HG02870 (cell line): Measurements from ENCODE around the gene NATD1.

Experiments
- ATAC-seq: cut with Tn5 transposase; IDR thresholded peaks from one replicate; pipeline ENCODE4 v1.9.1; 2021; ENCODE audit warnings: mild to moderate bottlenecking, moderate library complexity; ENCODE audit not compliant: unreplicated experiment

The NATD1 gene

DNA sequence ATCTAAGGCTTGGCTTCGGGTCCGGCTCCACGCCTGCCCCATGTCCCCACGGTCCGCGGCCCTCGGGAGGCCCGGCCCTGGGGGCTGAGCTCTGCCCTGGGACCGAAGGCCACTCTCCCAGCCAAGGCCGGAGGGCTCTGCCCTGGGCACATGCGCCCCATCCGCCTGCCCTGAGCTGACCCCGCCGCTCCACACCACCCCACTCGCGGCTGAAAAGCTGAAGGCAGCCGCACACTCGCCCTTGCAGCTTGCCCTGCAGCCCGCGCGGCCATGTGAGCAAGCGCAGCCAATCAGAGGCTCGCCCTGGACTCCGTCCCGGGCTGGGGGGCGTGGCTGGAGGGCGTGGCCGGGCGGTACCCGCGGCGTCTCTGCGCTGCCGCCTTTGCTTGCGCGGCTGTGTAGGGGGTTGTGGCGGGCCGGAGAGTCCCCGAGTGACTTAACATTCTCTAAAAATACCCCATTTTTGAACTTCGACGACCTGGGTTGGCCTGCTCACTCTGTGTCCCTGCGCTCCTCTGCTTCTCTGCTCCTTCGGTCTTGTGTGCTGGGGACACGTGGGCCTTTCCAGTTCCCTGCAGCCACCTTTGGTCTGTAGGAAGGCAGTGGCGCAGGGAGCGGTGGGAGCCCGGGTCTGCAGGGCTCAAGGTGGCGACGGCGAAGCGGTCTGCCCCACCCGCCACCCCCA lies 22.5 kb upstream of the NATD1 start:
- peak; percentile 87 for ATAC-seq

- peak; percentile 9 for ATAC-seq
Observed at GRCh38 chr17:21275047-21275578, 21.9 kb upstream of the NATD1 start.

DNA sequence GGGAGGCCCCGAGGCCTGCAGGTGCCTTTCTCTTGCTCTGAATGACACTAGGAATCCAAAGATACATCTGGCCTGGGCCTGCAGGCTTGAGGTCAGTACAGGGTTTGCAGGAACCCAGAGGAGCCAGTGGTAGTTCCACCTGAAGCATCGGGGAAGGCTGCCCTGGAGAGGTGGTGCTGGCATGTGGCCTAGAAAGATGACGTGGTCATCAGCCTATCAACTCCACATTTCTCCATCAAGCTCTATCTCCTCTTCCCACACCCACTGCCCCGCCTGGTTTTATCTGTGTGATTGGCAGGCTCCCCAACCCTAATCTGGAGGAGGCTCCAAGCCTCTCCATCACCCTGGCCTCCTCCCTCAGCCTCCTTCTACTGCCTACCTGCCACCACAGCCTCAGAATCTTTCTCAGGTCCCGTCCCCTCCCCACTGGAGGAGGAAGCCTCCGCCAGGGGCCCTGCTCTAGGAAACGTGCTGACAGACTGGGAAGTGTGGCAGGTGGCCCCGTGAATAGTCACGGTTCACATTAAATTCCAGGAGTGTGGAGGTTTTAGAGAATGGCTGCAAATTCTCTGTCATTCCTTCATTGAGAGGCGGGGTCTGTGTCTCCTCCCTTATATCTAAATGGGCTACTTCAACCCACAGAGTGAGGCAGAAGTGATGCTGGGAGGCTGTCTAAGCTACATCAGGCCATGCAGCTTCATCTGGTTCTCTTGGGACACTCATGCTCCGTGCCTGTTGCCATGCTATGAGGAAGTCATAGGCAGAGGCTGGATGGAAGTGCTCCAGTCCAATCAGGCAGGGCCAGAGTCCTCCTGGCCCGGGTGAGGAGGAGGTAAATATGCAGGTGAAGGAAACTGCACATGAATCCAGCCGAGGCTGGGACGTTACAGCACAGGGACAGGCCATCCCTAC lies 19.9 kb upstream of the NATD1 start:
- no peak for ATAC-seq

GRCh38 chr17:21272250-21272649 lies 19.0 kb upstream of the NATD1 start:
- ATAC-seq = no peak

DNA sequence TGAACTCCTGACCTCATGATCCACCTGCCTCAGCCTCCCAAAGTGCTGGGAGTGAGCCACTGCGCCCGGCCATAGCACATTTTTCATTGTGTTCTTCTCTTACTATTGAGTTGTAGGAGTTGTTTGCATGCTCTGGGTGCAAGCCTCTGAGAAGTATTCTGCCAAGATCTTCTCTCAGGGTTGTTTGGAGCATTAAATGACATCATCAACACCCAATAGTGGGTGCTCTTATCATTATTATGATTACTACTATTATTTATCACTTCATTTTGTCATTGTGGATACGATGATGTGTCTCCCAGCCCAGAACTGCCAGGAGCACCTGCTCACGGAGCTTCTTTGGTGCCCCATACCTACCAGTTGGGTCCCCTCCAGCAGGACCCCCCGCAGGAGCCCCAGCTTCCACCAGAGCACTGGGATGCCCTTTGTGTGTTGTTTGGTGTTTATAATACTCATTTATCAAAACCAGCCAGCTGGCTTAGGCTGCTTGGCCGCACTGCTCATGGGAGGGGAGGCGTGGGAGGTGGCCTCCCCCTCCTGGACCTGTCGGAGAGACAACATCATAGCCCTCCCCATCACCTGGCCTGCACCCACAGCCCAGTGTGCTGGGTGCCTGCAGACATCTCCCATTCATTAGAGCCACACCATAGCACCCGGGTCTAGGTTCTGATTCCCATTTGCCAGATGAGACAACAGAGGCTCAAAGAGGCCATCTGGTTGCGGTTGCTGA lies 18.4 kb upstream of the NATD1 start:
- ATAC-seq = no peak

- no peak for ATAC-seq
Observed at GRCh38 chr17:21269394-21269793, 16.2 kb upstream of the NATD1 start.

DNA sequence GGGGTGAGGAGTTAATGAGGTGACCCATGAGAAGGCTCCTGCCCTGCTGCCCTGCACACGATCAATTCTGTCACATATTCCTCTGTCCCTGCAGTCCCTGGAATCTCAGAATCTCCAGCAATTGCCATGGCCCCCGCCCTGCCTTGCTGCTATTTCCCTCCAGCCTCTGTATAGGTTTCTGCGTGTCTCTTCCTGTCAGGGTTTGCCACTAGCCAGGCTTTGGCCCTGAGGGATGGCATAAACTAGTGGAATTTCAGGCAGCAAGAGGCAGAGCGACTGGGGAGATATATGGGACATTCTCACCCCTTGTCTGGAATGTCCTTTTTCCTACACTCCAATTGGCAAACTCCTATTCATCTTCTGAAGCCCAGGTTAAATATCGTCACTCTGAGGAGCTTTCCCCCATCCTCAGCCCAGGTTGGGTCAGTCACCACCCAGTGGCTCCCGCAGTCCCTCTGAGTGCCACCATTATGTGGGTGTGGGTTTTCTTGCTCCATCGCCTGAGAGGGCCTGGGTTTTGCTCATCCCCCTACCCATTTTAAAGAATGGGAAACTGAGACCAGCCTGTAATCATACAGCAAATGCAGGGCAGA lies 15.5 kb upstream of the NATD1 start:
- no peak for ATAC-seq

GRCh38 chr17:21263376-21263775 lies 10.2 kb upstream of the NATD1 start:
- no peak for ATAC-seq

DNA sequence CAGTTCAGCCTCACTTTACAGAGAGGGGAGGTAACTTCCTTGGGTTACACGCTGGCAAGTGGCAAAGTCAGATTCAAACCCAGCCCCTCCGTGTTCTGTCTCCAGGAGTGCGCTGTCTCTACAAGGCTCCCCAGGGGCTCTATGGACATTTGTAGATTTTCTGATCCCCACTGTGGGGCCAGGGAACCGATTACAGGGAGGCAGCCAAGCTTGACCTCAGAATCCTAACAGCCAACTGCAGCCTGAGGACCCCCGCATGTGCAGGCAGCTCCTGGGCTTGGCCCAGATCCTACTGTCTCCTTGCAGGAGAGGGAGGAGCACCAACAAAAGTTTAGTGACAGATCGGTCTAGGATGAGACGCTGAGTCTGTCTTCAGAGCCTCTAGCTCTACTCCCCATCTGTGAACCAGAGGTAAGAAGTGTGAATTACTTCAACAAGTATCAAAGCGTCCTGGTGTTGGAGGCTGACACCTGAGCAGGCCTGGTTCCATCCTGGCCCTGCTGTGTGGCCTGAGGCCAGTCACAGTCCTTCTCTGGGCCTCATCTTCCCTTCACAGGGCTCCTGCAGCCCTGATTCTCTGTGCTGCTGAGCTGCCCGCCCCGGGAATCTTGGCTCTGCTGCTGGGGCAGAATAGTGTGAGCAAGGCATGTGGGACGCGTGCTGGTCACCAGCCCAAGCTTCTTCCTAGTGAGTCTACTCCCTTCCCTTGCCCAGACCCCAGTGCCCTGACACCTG lies 9.2 kb upstream of the NATD1 start:
- ATAC-seq = no peak

DNA sequence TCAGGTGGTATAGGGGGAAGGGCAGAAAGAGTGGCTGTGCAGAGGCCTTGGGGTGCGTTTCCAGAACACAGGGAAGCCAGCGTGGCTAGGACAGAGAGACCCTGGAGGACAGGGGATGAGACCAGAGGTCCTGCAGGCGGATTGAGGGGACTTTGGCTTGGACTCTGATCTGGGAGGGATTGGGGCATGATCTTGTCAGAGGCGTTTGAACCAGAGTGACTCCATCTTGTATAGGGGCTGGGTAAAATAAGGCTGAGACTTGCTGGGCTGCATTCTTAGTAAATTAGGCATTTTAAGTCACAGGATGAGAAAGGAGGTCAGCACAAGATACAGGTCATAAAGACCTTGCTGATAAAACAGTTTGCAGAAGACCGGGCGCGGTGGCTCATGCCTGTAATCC lies 5.4 kb upstream of the NATD1 start:
- no peak for ATAC-seq

DNA sequence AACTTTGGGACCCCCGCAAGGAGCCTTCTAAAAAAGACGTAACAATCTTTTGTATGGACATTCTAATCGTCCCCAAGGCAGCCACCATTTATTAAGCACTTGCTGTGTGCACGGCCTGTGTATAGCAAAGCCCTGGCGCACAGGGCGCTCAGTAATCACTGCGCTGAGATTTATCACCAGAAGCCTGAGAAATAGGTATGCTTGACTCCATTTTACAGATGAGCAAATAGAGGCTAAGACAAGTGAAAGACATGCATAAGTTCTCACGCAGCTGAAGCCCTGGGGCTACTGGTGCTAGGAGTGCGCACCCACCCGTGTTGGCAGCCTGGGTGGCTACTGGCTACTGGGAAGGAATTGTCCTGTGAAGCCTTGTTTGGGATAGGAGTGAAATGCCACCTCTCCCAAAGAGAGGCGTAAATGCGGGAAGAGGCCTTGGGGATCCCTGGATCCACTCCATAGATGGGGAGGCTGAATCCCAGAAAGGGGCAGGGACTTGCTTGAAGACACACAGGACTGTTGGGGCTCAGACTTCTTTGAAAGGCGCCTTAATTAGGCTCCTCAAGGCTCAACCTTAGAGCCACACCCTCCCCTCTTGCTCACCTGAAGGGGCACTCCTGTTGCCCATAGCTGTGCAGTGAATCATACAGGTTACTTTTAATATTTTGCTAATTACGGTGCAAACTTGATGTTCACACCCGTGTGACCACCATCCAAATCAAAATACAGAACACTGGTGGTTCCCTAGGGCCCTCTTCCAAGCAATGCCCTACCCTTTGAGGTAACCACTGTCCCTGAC lies 634 bp upstream of the NATD1 start:
- peak; percentile 16 for ATAC-seq

GRCh38 chr17:21252289-21252795 lies 868 bp downstream of the NATD1 start:
- ATAC-seq = no peak

- ATAC-seq = no peak
Observed at GRCh38 chr17:21251337-21252010, 1.7 kb downstream of the NATD1 start.

GRCh38 chr17:21250854-21251253 lies 2.4 kb downstream of the NATD1 start:
- ATAC-seq = no peak

- ATAC-seq = no peak
Observed at GRCh38 chr17:21249920-21250703, 3.1 kb downstream of the NATD1 start.

DNA sequence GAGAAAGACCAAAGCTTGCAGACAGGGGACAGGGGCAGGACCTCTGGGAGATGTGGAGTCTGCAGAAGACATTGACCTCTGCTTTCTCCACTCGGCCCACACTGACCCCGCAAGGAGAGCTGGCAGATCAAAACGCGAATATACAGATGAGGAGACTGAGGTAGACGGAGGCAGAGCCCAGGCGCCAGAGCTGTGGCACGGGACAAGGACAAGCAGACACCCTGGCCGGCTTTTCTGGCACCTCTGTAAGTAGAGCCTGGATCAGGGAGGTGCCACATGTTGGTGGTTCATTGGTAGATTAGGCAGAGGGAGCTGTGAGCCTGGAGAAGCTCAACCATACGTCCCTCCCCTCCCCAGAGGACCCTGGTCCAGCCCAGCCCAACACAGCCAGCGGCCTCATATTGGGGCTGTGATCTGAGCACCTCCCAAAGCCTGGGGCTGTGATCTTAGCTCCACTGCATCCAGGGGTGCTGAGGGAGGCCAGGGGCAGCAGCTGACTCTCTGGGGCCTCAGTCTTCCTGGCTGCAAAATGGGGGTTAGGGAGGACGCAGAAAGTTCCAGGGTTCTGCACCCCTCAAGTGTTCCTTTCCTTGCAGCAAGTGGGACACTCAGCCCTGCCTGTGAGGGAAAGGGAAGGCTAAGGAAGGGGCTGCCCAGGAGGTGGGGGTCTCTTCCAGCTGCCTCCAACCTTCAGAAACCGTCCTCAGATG lies 4.0 kb downstream of the NATD1 start:
- ATAC-seq = no peak

- no peak for ATAC-seq
Observed at GRCh38 chr17:21248500-21248899, 4.7 kb downstream of the NATD1 start.
